D341Med (cell line): ENCODE measurements around the gene USP17L22.
"Not testable (repeated sequence)": the region's sequence is repeated elsewhere in the genome, so short reads cannot be mapped to it uniquely, and the experiment has no call there.

Experiments used
- DNase-seq: peaks from one replicate; pipeline ENCODE4 v3.0.0; 2012; ENCODE audit warnings: low spot score

USP17L22 gene

GRCh38 chr4:9267319-9267718 lies at the start of gene USP17L22:
TSS of gene USP17L22 (plus strand) at chr4:9267619. CDS start at chr4:9267619, 0 bp downstream.
- not testable (repeated sequence) for DNase-seq

- DNase-seq: not testable (repeated sequence)
Observed at GRCh38 chr4:9219852-9220251, 47.6 kb upstream of the USP17L22 start, which contains the start of gene USP17L12. TSS of gene USP17L12 (plus strand) at chr4:9220152. CDS start at chr4:9220152, 0 bp downstream.

- not testable (repeated sequence) for DNase-seq
Observed at GRCh38 chr4:9224596-9224995, 42.8 kb upstream of the USP17L22 start, which contains the start of gene USP17L13. TSS of gene USP17L13 (plus strand) at chr4:9224896. CDS start at chr4:9224896, 0 bp downstream.

GRCh38 chr4:9230249-9230648 lies 37.2 kb upstream of the USP17L22 start:
- not testable (repeated sequence) for DNase-seq

- not testable (repeated sequence) for DNase-seq
Observed at GRCh38 chr4:9234085-9234484, 33.3 kb upstream of the USP17L22 start, which contains the start of gene USP17L15. TSS of gene USP17L15 (plus strand) at chr4:9234385. CDS start at chr4:9234385, 0 bp downstream.

- not testable (repeated sequence) for DNase-seq
Observed at GRCh38 chr4:9238461-9238860, 29.0 kb upstream of the USP17L22 start.

- DNase-seq: not testable (repeated sequence)
Observed at GRCh38 chr4:9243579-9243978, 23.8 kb upstream of the USP17L22 start, which contains the start of gene USP17L17. TSS of gene USP17L17 (plus strand) at chr4:9243879. CDS start at chr4:9243879, 0 bp downstream.

GRCh38 chr4:9247953-9248680 lies 19.3 kb upstream of the USP17L22 start, which contains the start of gene USP17L18:
TSS of gene USP17L18 (plus strand) at chr4:9248630. CDS start at chr4:9248630, 0 bp downstream.
- DNase-seq: not testable (repeated sequence)

- DNase-seq: not testable (repeated sequence)
Observed at GRCh38 chr4:9253078-9253477, 14.3 kb upstream of the USP17L22 start, which contains the start of gene USP17L19. TSS of gene USP17L19 (plus strand) at chr4:9253378. CDS start at chr4:9253378, 0 bp downstream.

GRCh38 chr4:9257824-9258223 lies 9.6 kb upstream of the USP17L22 start, which contains the start of gene USP17L20:
TSS of gene USP17L20 (plus strand) at chr4:9258124. CDS start at chr4:9258124, 0 bp downstream.
- DNase-seq: not testable (repeated sequence)

GRCh38 chr4:9262572-9262971 lies 4.8 kb upstream of the USP17L22 start, which contains the start of gene USP17L21:
TSS of gene USP17L21 (plus strand) at chr4:9262872. CDS start at chr4:9262872, 0 bp downstream.
- DNase-seq: not testable (repeated sequence)

GRCh38 chr4:9271719-9272118 lies 4.3 kb downstream of the USP17L22 start:
- DNase-seq: not testable (repeated sequence)
